SK-N-MC (cell line): Measurements from ENCODE around the gene DCHS1.

Experiments used
- FOXP2 ChIP-seq: optimal IDR thresholded peaks from 2 replicates; pipeline ENCODE3; 2011; ENCODE audit warnings: mild to moderate bottlenecking, moderate library complexity; ENCODE audit not compliant: insufficient read depth; ENCODE audit errors: extremely low read length, control extremely low read depth
- POLR2AphosphoS5 ChIP-seq: IDR thresholded peaks from 2 replicates; pipeline ENCODE4 v1.6.1; 2012; ENCODE audit warnings: mild to moderate bottlenecking, low read depth, low read length, borderline replicate concordance

DNA sequence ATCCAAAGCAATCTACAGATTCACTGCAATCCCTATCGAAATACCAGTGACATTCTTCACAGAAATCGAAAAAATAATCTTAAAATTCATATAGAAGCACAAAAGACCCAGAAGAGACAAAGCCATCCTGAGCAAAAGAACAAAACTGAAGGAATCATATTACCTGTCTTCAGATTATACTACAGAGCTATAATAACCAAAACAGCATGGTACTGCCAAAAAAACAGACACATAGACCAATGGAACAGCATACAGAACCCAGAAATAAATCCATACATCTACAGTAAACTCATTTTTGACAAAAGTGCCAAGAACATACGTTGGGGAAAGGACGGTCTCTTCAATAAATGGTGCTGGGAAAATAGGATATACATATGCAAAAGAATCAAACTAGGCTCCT lies 71.1 kb downstream of the DCHS1 start:
- TF ChIP-seq FOXP2, result no peak
- no peak for TF ChIP-seq POLR2AphosphoS5
